Stimulated activated naive CD8-positive, alpha-beta T cell treated with anti-CD3 and anti-CD28 coated beads, Interleukin-15, Interleukin-2, amounts not matched to agents 100 U/mL and 50 U/mL, for 24 hours (primary cell): Measurements from ENCODE around the gene TBKBP1.
A peak's percentile ranks its signal among the peaks of the same experiment; 100 is the strongest.
"Not testable (repeated sequence)": the region's sequence is repeated elsewhere in the genome, so short reads cannot be mapped to it uniquely, and the experiment has no call there.

Source experiments
- ATAC-seq: fragments of 150-1000 bp; cut with Tn5 transposase; one replicate; pipeline ENCODE4 v1.10.0; 2021
- DNase-seq: peaks from one replicate; pipeline ENCODE4 v3.0.0; 2021

TBKBP1 gene

GRCh38 chr17:47733047-47733673 lies 39.2 kb downstream of the TBKBP1 start, which contains the start of gene TBX21:
TBX21 (plus strand) TSS chr17:47733236; CDS start chr17:47733455, 219 bp downstream.
- ATAC-seq (peak; percentile 85), DNase-seq (peak; percentile 93)

GRCh38 chr17:47733674-47734410 lies 39.9 kb downstream of the TBKBP1 start:
- DNase-seq (peak; percentile 33), ATAC-seq (no peak)

- DNase-seq = no peak
- ATAC-seq = no peak
These were observed 41.1 kb downstream of the TBKBP1 start for GRCh38 chr17:47735139-47735464.

GRCh38 chr17:47735536-47736011 lies 41.6 kb downstream of the TBKBP1 start:
- ATAC-seq = peak; percentile 30
- peak; percentile 43 for DNase-seq

GRCh38 chr17:47736501-47737495 lies 42.8 kb downstream of the TBKBP1 start:
- ATAC-seq (no peak), DNase-seq (no peak)

GRCh38 chr17:47738178-47738577 lies 44.2 kb downstream of the TBKBP1 start:
- ATAC-seq (no peak), DNase-seq (no peak)

- no peak for DNase-seq
- ATAC-seq = no peak
These were observed 45.2 kb downstream of the TBKBP1 start for GRCh38 chr17:47739150-47739549.

- not testable (repeated sequence) for DNase-seq, ATAC-seq
These were observed 46.0 kb downstream of the TBKBP1 start for GRCh38 chr17:47739945-47740344.

- ATAC-seq (peak; percentile 40), DNase-seq (no peak)
These were observed 47.3 kb downstream of the TBKBP1 start for GRCh38 chr17:47741109-47741792.

GRCh38 chr17:47741793-47742145 lies 47.8 kb downstream of the TBKBP1 start:
- ATAC-seq = no peak
- DNase-seq = no peak

GRCh38 chr17:47742319-47743181 lies 48.6 kb downstream of the TBKBP1 start:
- DNase-seq = peak; percentile 64
- peak; percentile 19 for ATAC-seq

GRCh38 chr17:47744168-47745036 lies 50.4 kb downstream of the TBKBP1 start:
- DNase-seq (no peak), ATAC-seq (no peak)

- DNase-seq = no peak
- ATAC-seq = no peak
These were observed 51.0 kb downstream of the TBKBP1 start for GRCh38 chr17:47745037-47745380.

- DNase-seq = no peak
- ATAC-seq = no peak
These were observed 57.5 kb downstream of the TBKBP1 start for GRCh38 chr17:47751471-47751870.

GRCh38 chr17:47757386-47757785 lies 63.4 kb downstream of the TBKBP1 start:
- no peak for ATAC-seq
- DNase-seq = no peak

- ATAC-seq (no peak), DNase-seq (no peak)
These were observed 66.6 kb downstream of the TBKBP1 start for GRCh38 chr17:47760409-47761140.
